ENCODE data around the gene MAPK8IP2.
"Not testable (repeated sequence)": the region's sequence is repeated elsewhere in the genome, so short reads cannot be mapped to it uniquely, and the experiment has no call there.

Gene MAPK8IP2

GRCh38 chr22:50656122-50657070, 55.8 kb downstream of the MAPK8IP2 start:
- DNase-seq: peak; percentile 34
- in situ Hi-C loops (cut with HindIII; ENCODE audit: low pct_ligation_motif_present, low pct_unique_long_range_greater_than_20kb, low sequenced_read_pairs): no loop called here

- in situ Hi-C loops (cut with HindIII; ENCODE audit: low pct_ligation_motif_present, low pct_unique_long_range_greater_than_20kb, low sequenced_read_pairs): no loop called here
- no peak for DNase-seq
Measured at GRCh38 chr22:50657925-50658324, 57.3 kb downstream of the MAPK8IP2 start.

GRCh38 chr22:50659711-50660110, 59.1 kb downstream of the MAPK8IP2 start:
- in situ Hi-C loops (cut with HindIII; ENCODE audit: low pct_ligation_motif_present, low pct_unique_long_range_greater_than_20kb, low sequenced_read_pairs); DNase-seq: not testable (repeated sequence)

- in situ Hi-C loops (cut with HindIII; ENCODE audit: low pct_ligation_motif_present, low pct_unique_long_range_greater_than_20kb, low sequenced_read_pairs): no loop called here
- DNase-seq: no peak
Measured at GRCh38 chr22:50660306-50660705, 59.7 kb downstream of the MAPK8IP2 start.

Data from ACHN (cell line).